CD4-positive, alpha-beta memory T cell (primary cell): ENCODE results near the gene PARD3B. TPM values are rescaled to one million over a fixed set of nuclear protein-coding genes. Genes with fewer than 3 reads are reported as not detected.

ENCODE experiments used
- CTCF ChIA-PET: fragments of 350-600 bp; sonication (Branson Sonifier 250); formaldehyde crosslinking; loops from one replicate; lab custom pipeline; 2021; ENCODE audit warnings: inconsistent platforms; ENCODE audit not compliant: partially characterized antibody; lab: Charles Lee
- POLR2A ChIA-PET: fragments of 350-600 bp; sonication (Branson Sonifier 250); formaldehyde crosslinking; loops from one replicate; lab custom pipeline; 2021; ENCODE audit not compliant: partially characterized antibody; lab: Charles Lee
- DNase-seq, 5 donors: peaks; one replicate each; pipeline versions ENCODE4 v3.0.0 to v3.0.0-alpha.2; 2020 to 2022; ENCODE audit warnings: mixed read lengths in 1 of 5
- H3K27ac ChIP-seq: one replicate; pipeline ENCODE4 v1.7.0; 2013; ENCODE audit warnings: low read depth, low read length
- H3K27me3 ChIP-seq: 2 replicates; pipeline ENCODE4 v1.7.0; 2013; ENCODE audit warnings: mild to moderate bottlenecking, low read length, moderate library complexity; ENCODE audit not compliant: insufficient read depth
- H3K36me3 ChIP-seq: 2 replicates; pipeline ENCODE4 v1.7.0; 2013; ENCODE audit warnings: mild to moderate bottlenecking, low read length, moderate library complexity; ENCODE audit not compliant: insufficient read depth
- H3K4me1 ChIP-seq: 2 replicates; pipeline ENCODE4 v1.7.0; 2013; ENCODE audit warnings: mild to moderate bottlenecking, low read length, moderate library complexity; ENCODE audit not compliant: insufficient read depth
- H3K4me3 ChIP-seq, 2 donors: one replicate each; pipeline ENCODE4 v1.7.0; 2013; ENCODE audit warnings: low read length in 2 of 2, mild to moderate bottlenecking in 1 of 2
- H3K9me3 ChIP-seq, 2 donors: one replicate each; pipeline ENCODE4 v1.7.0; 2013; ENCODE audit warnings: low read length in 2 of 2, control low read depth in 1 of 2; ENCODE audit not compliant: control insufficient read depth in 1 of 2
- H3K27ac Mint-ChIP-seq, 7 donors: one replicate each; pipeline ENCODE4 v1.8.0; 2020 to 2021; ENCODE audit warnings: mixed read lengths in 7 of 7, mild to moderate bottlenecking in 6 of 7, inconsistent platforms in 3 of 7, moderate library complexity in 3 of 7
- H3K27me3 Mint-ChIP-seq, 2 donors: one replicate each; pipeline ENCODE4 v1.8.0; 2020 to 2021; ENCODE audit warnings: mixed read lengths in 2 of 2
- H3K36me3 Mint-ChIP-seq, 2 donors: one replicate each; pipeline ENCODE4 v1.8.0; 2020 to 2021; ENCODE audit warnings: mixed read lengths in 2 of 2, inconsistent platforms in 1 of 2, mild to moderate bottlenecking in 1 of 2
- H3K4me1 Mint-ChIP-seq, 4 donors: one replicate each; pipeline ENCODE4 v1.8.0; 2020 to 2021; ENCODE audit warnings: mixed read lengths in 4 of 4, mild to moderate bottlenecking in 1 of 4
- H3K4me3 Mint-ChIP-seq, 8 donors: one replicate each; pipeline ENCODE4 v1.8.0; 2020 to 2021; ENCODE audit warnings: mixed read lengths in 8 of 8, mild to moderate bottlenecking in 7 of 8, moderate library complexity in 6 of 8, inconsistent platforms in 3 of 8
- H3K9me3 Mint-ChIP-seq, 8 donors: one replicate each; pipeline ENCODE4 v1.8.0; 2020 to 2021; ENCODE audit warnings: mixed read lengths in 8 of 8, mild to moderate bottlenecking in 5 of 8, inconsistent platforms in 3 of 8, moderate library complexity in 1 of 8
- intact Hi-C: fragments of 100-400 bp; cut with micrococcal nuclease; formaldehyde crosslinking; loops from one replicate; pipeline ENCODE4 v1.15.1; 2023
- polyA plus RNA-seq, 2 donors: library from polyadenylated mRNA; unstranded; fragments of 300-500 nt; fragmentation: Illumina TruSeq; gene quantifications; one replicate each; pipeline ENCODE4 v1.2.3, GENCODE V29; 2021
- total RNA-seq, 2 experiments: library from RNA; stranded (reverse); gene quantifications; one replicate each; pipeline ENCODE4 v1.2.3, GENCODE V29; 2021

PARD3B gene
- total and polyA plus RNA-seq, 4 experiments from 2014 or later, result 0.44 to 1.3 (median 1.2) TPM; not detected in 1

- H3K27me3 Mint-ChIP-seq, result no peaks in the 10 kb centered on the region
- Histone ChIP-seq H3K27ac (no peak overlapping the region), H3K9me3 (no peaks in the 10 kb centered on the region), H3K36me3 (no peaks in the 10 kb centered on the region), H3K27me3 (no peaks in the 10 kb centered on the region), H3K4me1 (no peaks in the 10 kb centered on the region), H3K4me3 (no peak overlapping the region)
- H3K4me1 Mint-ChIP-seq, result no peaks in the 10 kb centered on the region
- no peaks in the 10 kb centered on the region for H3K36me3 Mint-ChIP-seq
- no peaks in the 10 kb centered on the region for H3K9me3 Mint-ChIP-seq
- CTCF ChIA-PET, result no interaction called here
- H3K27ac Mint-ChIP-seq, result no peak overlapping the region
- POLR2A ChIA-PET, result no interaction called here
- intact Hi-C loops, result no loop called here
- no peak overlapping the region for H3K4me3 Mint-ChIP-seq
- no peak for DNase-seq
Measured at GRCh38 chr2:205564346-205565141, 1019.3 kb downstream of the PARD3B start.

GRCh38 chr2:205565142-205565522 lies 1019.9 kb downstream of the PARD3B start:
- Mint-ChIP-seq H3K27me3 (no peaks in the 10 kb centered on the region), H3K27ac (no peak overlapping the region), H3K36me3 (no peaks in the 10 kb centered on the region), H3K9me3 (no peaks in the 10 kb centered on the region), H3K4me3 (no peak overlapping the region), H3K4me1 (no peaks in the 10 kb centered on the region)
- Histone ChIP-seq H3K9me3 (no peaks in the 10 kb centered on the region), H3K27ac (no peak overlapping the region), H3K27me3 (no peaks in the 10 kb centered on the region), H3K4me1 (no peaks in the 10 kb centered on the region), H3K36me3 (no peaks in the 10 kb centered on the region), H3K4me3 (no peak overlapping the region)
- ChIA-PET CTCF (no interaction called here), POLR2A (no interaction called here)
- intact Hi-C loops, result no loop called here
- DNase-seq, result no peak

- Mint-ChIP-seq H3K27ac (no peak overlapping the region), H3K36me3 (no peaks in the 10 kb centered on the region), H3K27me3 (no peaks in the 10 kb centered on the region), H3K4me1 (no peaks in the 10 kb centered on the region), H3K9me3 (peaks cover 0 to under 1% (median 0%) of the 10 kb centered on the region in 8 donors), H3K4me3 (no peak overlapping the region)
- ChIA-PET POLR2A (no interaction called here), CTCF (interaction anchor here (1.9 kb wide), 1 partner anchor 9 kb away, joined by 5 read pairs; no protein-coding TSS in a partner anchor)
- no peaks in the 10 kb centered on the region for H3K4me1 ChIP-seq
- H3K9me3 ChIP-seq, result no peaks in the 10 kb centered on the region
- H3K36me3 ChIP-seq, result no peaks in the 10 kb centered on the region
- H3K4me3 ChIP-seq, result no peak overlapping the region
- H3K27ac ChIP-seq, result no peak overlapping the region
- intact Hi-C loops, result no loop called here
- no peak for DNase-seq
- no peaks in the 10 kb centered on the region for H3K27me3 ChIP-seq
Measured at GRCh38 chr2:205566606-205567168, 1021.4 kb downstream of the PARD3B start.

DNA sequence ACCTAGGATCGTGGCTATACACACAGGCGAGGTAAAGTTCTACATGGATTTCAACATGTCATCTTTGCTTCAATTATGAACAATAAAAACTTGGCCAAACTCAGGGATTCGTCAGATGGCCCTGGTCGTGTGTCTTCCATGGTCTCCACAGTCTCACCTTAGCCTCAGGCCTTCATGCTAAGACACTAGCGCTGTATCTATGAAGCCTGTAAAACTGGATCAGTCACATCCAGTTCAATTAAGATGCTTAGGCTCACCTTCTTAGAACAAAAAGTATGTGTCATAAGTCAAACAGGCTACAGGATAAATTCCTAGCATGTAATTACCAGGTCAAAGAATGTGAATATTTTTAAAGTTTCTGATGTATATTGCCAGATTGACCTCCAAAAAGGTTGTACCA lies 1023.3 kb downstream of the PARD3B start:
- H3K9me3 ChIP-seq, result no peaks in the 10 kb centered on the region
- POLR2A ChIA-PET, result no interaction called here
- H3K27ac ChIP-seq, result no peak overlapping the region
- DNase-seq, result no peak
- Mint-ChIP-seq H3K27ac (no peak overlapping the region), H3K4me3 (no peak overlapping the region), H3K36me3 (no peaks in the 10 kb centered on the region), H3K4me1 (no peaks in the 10 kb centered on the region), H3K9me3 (peaks cover 0 to 4% (median 0%) of the 10 kb centered on the region in 8 donors), H3K27me3 (peaks cover 0 to 2% of the 10 kb centered on the region in 2 donors)
- CTCF ChIA-PET, result no interaction called here
- H3K4me3 ChIP-seq, result no peak overlapping the region
- H3K4me1 ChIP-seq, result no peaks in the 10 kb centered on the region
- intact Hi-C loops, result no loop called here
- H3K36me3 ChIP-seq, result no peaks in the 10 kb centered on the region
- no peaks in the 10 kb centered on the region for H3K27me3 ChIP-seq

- peaks cover 0 to 2% of the 10 kb centered on the region in 2 donors for H3K27me3 Mint-ChIP-seq
- no peak overlapping the region for H3K4me3 ChIP-seq
- CTCF ChIA-PET, result no interaction called here
- no peak overlapping the region for H3K27ac ChIP-seq
- intact Hi-C loops, result no loop called here
- peaks cover 0 to 6% (median 5%) of the 10 kb centered on the region in 8 donors for H3K9me3 Mint-ChIP-seq
- no peak overlapping the region for H3K4me3 Mint-ChIP-seq
- no peaks in the 10 kb centered on the region for H3K27me3 ChIP-seq
- POLR2A ChIA-PET, result no interaction called here
- DNase-seq, result no peak
- no peaks in the 10 kb centered on the region for H3K4me1 Mint-ChIP-seq
- no peaks in the 10 kb centered on the region for H3K9me3 ChIP-seq
- no peak overlapping the region for H3K27ac Mint-ChIP-seq
- no peaks in the 10 kb centered on the region for H3K36me3 ChIP-seq
- no peaks in the 10 kb centered on the region for H3K4me1 ChIP-seq
- H3K36me3 Mint-ChIP-seq, result no peaks in the 10 kb centered on the region
Measured at GRCh38 chr2:205570648-205571047, 1025.4 kb downstream of the PARD3B start.

GRCh38 chr2:205571360-205571959 lies 1026.2 kb downstream of the PARD3B start:
- no peaks in the 10 kb centered on the region for H3K4me1 Mint-ChIP-seq
- Histone ChIP-seq H3K9me3 (no peaks in the 10 kb centered on the region), H3K27me3 (no peaks in the 10 kb centered on the region), H3K4me3 (no peak overlapping the region), H3K27ac (no peak overlapping the region), H3K36me3 (no peaks in the 10 kb centered on the region), H3K4me1 (no peaks in the 10 kb centered on the region)
- ChIA-PET POLR2A (interaction anchor here (0.5 kb wide), 1 partner anchor 1451 kb away, joined by 3 read pairs; no protein-coding TSS in a partner anchor), CTCF (no interaction called here)
- DNase-seq, result no peak
- peaks cover 2 to 13% (median 8%) of the 10 kb centered on the region in 8 donors for H3K9me3 Mint-ChIP-seq
- intact Hi-C loops, result no loop called here
- peaks cover 0 to 2% of the 10 kb centered on the region in 2 donors for H3K27me3 Mint-ChIP-seq
- H3K27ac Mint-ChIP-seq, result no peak overlapping the region
- H3K4me3 Mint-ChIP-seq, result no peak overlapping the region
- H3K36me3 Mint-ChIP-seq, result no peaks in the 10 kb centered on the region

GRCh38 chr2:205574001-205574400 lies 1028.7 kb downstream of the PARD3B start:
- ChIA-PET CTCF (no interaction called here), POLR2A (no interaction called here)
- Histone ChIP-seq H3K27me3 (no peaks in the 10 kb centered on the region), H3K36me3 (no peaks in the 10 kb centered on the region), H3K4me1 (no peaks in the 10 kb centered on the region), H3K27ac (no peak overlapping the region), H3K9me3 (no peaks in the 10 kb centered on the region), H3K4me3 (no peak overlapping the region)
- intact Hi-C loops, result no loop called here
- no peak for DNase-seq
- peaks cover 1 to 2% of the 10 kb centered on the region in 2 donors for H3K27me3 Mint-ChIP-seq
- H3K36me3 Mint-ChIP-seq, result no peaks in the 10 kb centered on the region
- no peak overlapping the region for H3K27ac Mint-ChIP-seq
- H3K9me3 Mint-ChIP-seq, result peaks cover 2 to 17% (median 11%) of the 10 kb centered on the region in 8 donors
- H3K4me3 Mint-ChIP-seq, result no peak overlapping the region
- H3K4me1 Mint-ChIP-seq, result no peaks in the 10 kb centered on the region
